Testis (tissue), 3 donors: ENCODE data around the gene PIGX. TPM values are rescaled to one million over a fixed set of nuclear protein-coding genes. Genes with fewer than 3 reads are reported as not detected.

Source experiments
- DNase-seq: peaks from one replicate; pipeline ENCODE4 v3.0.0-alpha.2; 2019
- H3K27ac ChIP-seq, 2 donors: fragments of 200-600 bp; sonication (generic); one replicate each; pipeline ENCODE4 v1.5.1; 2019
- H3K27me3 ChIP-seq: fragments of 200-600 bp; sonication (generic); one replicate; pipeline ENCODE4 v1.5.1; 2019
- H3K36me3 ChIP-seq: fragments of 200-600 bp; sonication (generic); one replicate; pipeline ENCODE4 v1.5.1; 2017; ENCODE audit warnings: low read depth; ENCODE audit errors: missing control alignments
- H3K4me1 ChIP-seq: fragments of 200-600 bp; sonication (generic); one replicate; pipeline ENCODE4 v1.5.1; 2019
- H3K4me3 ChIP-seq, 2 donors: fragments of 200-600 bp; sonication (generic); one replicate each; pipeline ENCODE4 v1.5.1; 2017 to 2019
- H3K9me3 ChIP-seq: fragments of 200-600 bp; sonication (generic); one replicate; pipeline ENCODE4 v1.5.1; 2017
- CTCF ChIP-seq, 3 experiments: fragments of 450-650 bp in 2 of 3; fragments of 200-600 bp in 1 of 3; sonication (generic) in 1 of 3; IDR thresholded peaks; one replicate each; pipeline ENCODE4 v1.5.1; 2016 to 2019; ENCODE audit warnings: antibody characterized with exemption in 3 of 3, mild to moderate bottlenecking in 2 of 3, moderate library complexity in 1 of 3
- POLR2A ChIP-seq: fragments of 450-650 bp; IDR thresholded peaks from one replicate; pipeline ENCODE4 v1.6.1; 2017; ENCODE audit warnings: antibody characterized with exemption, mild to moderate bottlenecking, moderate library complexity
- WGBS, 2 donors: methylation state at CpG; one replicate each; pipeline ENCODE4 v1.1.5; 2018; 5-methylcytosine and 5-hydroxymethylcytosine counted together
- intact Hi-C: fragments of 100-400 bp; cut with DNase I; formaldehyde crosslinking; loops from one replicate; pipeline ENCODE4 v1.15.1; 2023; ENCODE audit warnings: low total_unique reads
- polyA plus RNA-seq: library from polyadenylated mRNA; stranded (reverse); fragments of 350-450 nt; fragmentation: Illumina TruSeq; extraction: RNeasy Lipid Tissue Mini Kit (QIAGEN cat#74804); gene quantifications from one replicate; pipeline ENCODE4 v1.2.3, GENCODE V29; 2014; ENCODE audit warnings: low read depth, low replicate concordance; ENCODE audit not compliant: insufficient read depth
- total RNA-seq, 2 donors: library from RNA; depleted of rRNA; stranded (reverse); fragments of >200 nt; gene quantifications; one replicate each; pipeline ENCODE4 v1.2.3, GENCODE V29; 2016

Gene PIGX
- total and polyA plus RNA-seq, 3 donors from 2014 or later: 21.6 to 37.5 (median 23.8) TPM

- intact Hi-C loops: no loop called here
- Histone ChIP-seq H3K4me3 (no peak overlapping the region), H3K27me3 (no peaks in the 10 kb centered on the region), H3K36me3 (no peaks in the 10 kb centered on the region), H3K9me3 (no peaks in the 10 kb centered on the region), H3K4me1 (no peaks in the 10 kb centered on the region), H3K27ac (no peak overlapping the region)
- 82 to 89% methylated on average over 9 of the region's 9 CpGs for WGBS, 2 donors
- DNase-seq: no peak
- TF ChIP-seq POLR2A: no peak
- no peak for TF ChIP-seq CTCF (IDR thresholded peaks at IDR 0.05)
These were observed 42.2 kb downstream of the PIGX start for GRCh38 chr3:196754091-196754981.

- no peak overlapping the region for H3K4me3 ChIP-seq
- DNase-seq: no peak
- H3K4me1 ChIP-seq: no peaks in the 10 kb centered on the region
- no peaks in the 10 kb centered on the region for H3K27me3 ChIP-seq
- intact Hi-C loops: no loop called here
- H3K27ac ChIP-seq: no peak overlapping the region
- H3K36me3 ChIP-seq: no peaks in the 10 kb centered on the region
- TF ChIP-seq POLR2A: no peak
- TF ChIP-seq CTCF (IDR thresholded peaks at IDR 0.05): no peak
- 81 to 93% methylated on average over 4 of the region's 4 CpGs for WGBS, 2 donors
- H3K9me3 ChIP-seq: no peaks in the 10 kb centered on the region
These were observed 44.6 kb downstream of the PIGX start for GRCh38 chr3:196756732-196757131.

GRCh38 chr3:196757876-196758739, 45.9 kb downstream of the PIGX start:
- Histone ChIP-seq H3K4me3 (no peak overlapping the region), H3K36me3 (no peaks in the 10 kb centered on the region), H3K27me3 (no peaks in the 10 kb centered on the region), H3K9me3 (no peaks in the 10 kb centered on the region), H3K4me1 (no peaks in the 10 kb centered on the region), H3K27ac (no peak overlapping the region)
- intact Hi-C loops: no loop called here
- TF ChIP-seq CTCF (IDR thresholded peaks at IDR 0.05): no peak
- TF ChIP-seq POLR2A: no peak
- no peak for DNase-seq
- WGBS, 2 donors: 88 to 96% methylated on average over 9 of the region's 9 CpGs

- no peaks in the 10 kb centered on the region for H3K9me3 ChIP-seq
- 90 to 93% methylated on average over 7 of the region's 7 CpGs for WGBS, 2 donors
These were observed 51.0 kb downstream of the PIGX start for GRCh38 chr3:196763179-196763578.

More at GRCh38 chr3:196763179-196763578, 51.0 kb downstream of the PIGX start:
- no peaks in the 10 kb centered on the region for H3K27me3 ChIP-seq
- no peak overlapping the region for H3K4me3 ChIP-seq
- H3K4me1 ChIP-seq: no peaks in the 10 kb centered on the region
- intact Hi-C loops: no loop called here
- no peak overlapping the region for H3K27ac ChIP-seq
- no peaks in the 10 kb centered on the region for H3K36me3 ChIP-seq
- no peak for DNase-seq
- TF ChIP-seq POLR2A (no peak), CTCF (IDR thresholded peaks at IDR 0.05) (no peak)
